Neural crest cell (in vitro differentiated cells): ENCODE results near the gene FMO3. TPM values are rescaled to one million over a fixed set of nuclear protein-coding genes. Genes with fewer than 3 reads are reported as not detected.

Source experiments
- DNase-seq: peaks from one replicate; pipeline ENCODE4 v3.0.0; 2021; ENCODE audit warnings: low read depth, mixed read lengths, low spot score
- H3K27ac Mint-ChIP-seq: one replicate; pipeline ENCODE4 v1.8.0; 2021; ENCODE audit warnings: mild to moderate bottlenecking, mixed read lengths; ENCODE audit not compliant: unreplicated experiment
- H3K27me3 Mint-ChIP-seq: 2 replicates; pipeline ENCODE4 v1.8.0; 2021; ENCODE audit warnings: low read depth, mild to moderate bottlenecking, mixed read lengths
- H3K36me3 Mint-ChIP-seq: 2 replicates; pipeline ENCODE4 v1.8.0; 2021; ENCODE audit warnings: low read depth, mild to moderate bottlenecking, mixed read lengths
- H3K4me1 Mint-ChIP-seq: 2 replicates; pipeline ENCODE4 v1.8.0; 2021; ENCODE audit warnings: mixed read lengths
- H3K4me3 Mint-ChIP-seq: one replicate; pipeline ENCODE4 v1.8.0; 2021; ENCODE audit warnings: mild to moderate bottlenecking, mixed read lengths
- H3K9me3 Mint-ChIP-seq: 2 replicates; pipeline ENCODE4 v1.8.0; 2021; ENCODE audit warnings: mixed read lengths
- microRNA-seq: library from miRNA; unstranded; fragments of <30 nt; microRNA quantifications from one replicate; pipeline ENCODE4, GENCODE V29; 2020
- total RNA-seq: library from RNA; stranded (reverse); gene quantifications from 2 replicates; pipeline ENCODE4 v1.2.1, GENCODE V29; 2021
- TF ChIP-seq, protein P1 (sequence below): fragments of 200-600 bp; sonication (generic); conservative IDR thresholded peaks from 2 replicates; pipeline ENCODE4 v1.5.0; 2021; ENCODE audit warnings: antibody characterized with exemption, mild to moderate bottlenecking

The FMO3 gene
- total RNA-seq, 1 donor from 2014 or later = not detected

DNA sequence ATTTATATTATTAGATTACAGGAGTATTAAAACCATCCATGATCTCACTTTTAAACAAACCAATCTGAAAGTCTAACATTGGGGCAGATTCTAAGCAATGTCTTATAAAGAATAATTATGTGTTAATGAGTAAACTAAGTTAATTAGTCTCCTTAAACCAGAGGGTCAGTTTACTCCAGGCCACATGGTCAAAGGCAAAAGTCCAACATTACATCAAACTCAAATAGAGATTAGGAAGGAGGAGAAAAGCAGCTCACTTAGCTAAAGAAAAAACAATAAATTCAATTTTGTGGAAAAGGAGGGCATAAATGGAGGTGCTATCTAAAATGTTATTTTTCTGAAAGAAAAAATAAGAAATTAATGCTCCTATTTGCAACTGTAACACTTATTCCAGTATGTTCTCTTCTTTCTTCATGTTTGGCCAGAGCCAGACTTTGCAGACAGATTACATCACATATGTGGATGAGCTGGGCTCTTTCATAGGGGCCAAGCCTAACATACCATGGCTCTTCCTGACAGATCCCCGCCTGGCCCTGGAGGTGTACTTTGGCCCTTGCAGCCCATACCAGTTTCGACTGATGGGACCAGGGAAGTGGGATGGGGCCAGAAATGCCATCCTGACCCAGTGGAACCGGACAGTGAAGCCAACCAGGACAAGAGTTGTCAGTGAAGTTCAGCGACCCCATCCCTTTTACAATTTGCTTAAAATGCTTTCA lies 70.1 kb downstream of the FMO3 start:
- Mint-ChIP-seq H3K36me3 (no peaks in the 10 kb centered on the region), H3K27me3 (no peaks in the 10 kb centered on the region), H3K4me1 (peaks cover 7% of the 10 kb centered on the region), H3K4me3 (no peak overlapping the region), H3K27ac (no peak overlapping the region), H3K9me3 (no peaks in the 10 kb centered on the region)
- DNase-seq = no peak
- TF ChIP-seq, protein P1, sequence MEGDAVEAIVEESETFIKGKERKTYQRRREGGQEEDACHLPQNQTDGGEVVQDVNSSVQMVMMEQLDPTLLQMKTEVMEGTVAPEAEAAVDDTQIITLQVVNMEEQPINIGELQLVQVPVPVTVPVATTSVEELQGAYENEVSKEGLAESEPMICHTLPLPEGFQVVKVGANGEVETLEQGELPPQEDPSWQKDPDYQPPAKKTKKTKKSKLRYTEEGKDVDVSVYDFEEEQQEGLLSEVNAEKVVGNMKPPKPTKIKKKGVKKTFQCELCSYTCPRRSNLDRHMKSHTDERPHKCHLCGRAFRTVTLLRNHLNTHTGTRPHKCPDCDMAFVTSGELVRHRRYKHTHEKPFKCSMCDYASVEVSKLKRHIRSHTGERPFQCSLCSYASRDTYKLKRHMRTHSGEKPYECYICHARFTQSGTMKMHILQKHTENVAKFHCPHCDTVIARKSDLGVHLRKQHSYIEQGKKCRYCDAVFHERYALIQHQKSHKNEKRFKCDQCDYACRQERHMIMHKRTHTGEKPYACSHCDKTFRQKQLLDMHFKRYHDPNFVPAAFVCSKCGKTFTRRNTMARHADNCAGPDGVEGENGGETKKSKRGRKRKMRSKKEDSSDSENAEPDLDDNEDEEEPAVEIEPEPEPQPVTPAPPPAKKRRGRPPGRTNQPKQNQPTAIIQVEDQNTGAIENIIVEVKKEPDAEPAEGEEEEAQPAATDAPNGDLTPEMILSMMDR = no peak

DNA sequence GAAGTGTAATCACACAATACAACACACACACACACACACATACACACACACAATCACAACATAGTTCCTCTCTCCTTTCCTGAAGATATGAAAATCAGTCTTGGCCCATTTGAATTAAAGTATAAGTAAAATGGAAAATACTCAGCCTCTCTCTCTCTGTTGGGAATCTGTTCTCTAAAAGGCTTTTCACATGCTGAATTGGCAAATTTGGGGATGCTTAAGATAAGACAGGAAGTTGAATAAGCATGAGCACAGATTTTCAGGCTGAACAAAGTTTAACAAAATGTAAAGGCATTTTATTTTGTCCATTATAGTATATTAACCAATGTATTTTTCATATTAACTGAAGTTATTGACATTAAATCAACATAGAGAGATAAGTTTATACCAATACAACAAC lies 70.7 kb downstream of the FMO3 start:
- H3K4me3 Mint-ChIP-seq = no peak overlapping the region

DNA sequence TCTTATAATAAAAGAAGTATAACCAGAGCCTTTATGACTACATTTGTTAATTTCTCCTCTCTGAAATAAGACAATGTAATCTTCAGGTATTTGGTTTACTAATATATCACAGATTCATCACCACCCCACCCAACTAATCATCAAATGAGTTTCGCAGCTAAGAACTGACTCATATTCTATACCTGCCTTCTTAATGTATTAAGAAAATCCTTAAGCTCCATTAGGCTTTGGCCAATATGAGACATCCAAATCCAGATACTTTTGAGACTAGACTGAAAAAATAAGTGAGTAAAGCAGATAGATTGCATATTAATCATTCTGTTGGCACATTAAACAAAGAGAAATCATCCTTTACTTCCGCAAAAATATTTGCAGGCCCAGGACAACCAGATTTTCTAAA lies 75.7 kb downstream of the FMO3 start:
- TF ChIP-seq, protein P1 = no peak
- H3K9me3 Mint-ChIP-seq = no peaks in the 10 kb centered on the region
- no peaks in the 10 kb centered on the region for H3K27me3 Mint-ChIP-seq
- H3K4me3 Mint-ChIP-seq = no peak overlapping the region
- no peak overlapping the region for H3K27ac Mint-ChIP-seq
- H3K36me3 Mint-ChIP-seq = no peaks in the 10 kb centered on the region
- no peaks in the 10 kb centered on the region for H3K4me1 Mint-ChIP-seq
- DNase-seq = no peak

More for the DNA sequence above, 70.7 kb downstream of the FMO3 start:
- Mint-ChIP-seq H3K4me1 (peaks cover 7% of the 10 kb centered on the region), H3K36me3 (no peaks in the 10 kb centered on the region), H3K27ac (no peak overlapping the region), H3K9me3 (no peaks in the 10 kb centered on the region), H3K27me3 (no peaks in the 10 kb centered on the region)
- DNase-seq = no peak
- TF ChIP-seq, protein P1 = no peak

Small RNA genes within 50 kb of the gene (microRNA-seq; reads per million reads assigned to microRNA genes)
- gene MIR1295A (not detected), gene MIR1295B (not detected)

Other genes starting within 250 kb of the FMO3 start
- not detected in 2 replicates for gene MROH9, start 155.4 kb upstream of the FMO3 start, total RNA-seq
- gene FMO2, start 94.4 kb downstream of the FMO3 start, total RNA-seq = not detected in 2 replicates
- not detected in 2 replicates for gene FMO1, start 157.6 kb downstream of the FMO3 start, total RNA-seq
- 0.77 and 0.86 TPM in 2 replicates for gene FMO4, start 223.3 kb downstream of the FMO3 start, total RNA-seq